ENCODE results near the gene HELQ. TPM values are rescaled to one million over a fixed set of nuclear protein-coding genes. Genes with fewer than 3 reads are reported as not detected.

HELQ gene
- total and polyA plus RNA-seq, 2 of the 13 experiments (the other 11 are each of a cell fraction or from before 2014, with no cell fraction given) = 6.6 to 10.8 TPM

GRCh38 chr4:83484500-83485461, 29.2 kb upstream of the HELQ start, which contains the start of gene ABRAXAS1 (continued):
- TF ChIP-seq ZNF614 (CRISPR knock-in tag; IDR thresholded peaks at IDR 0.05; ENCODE audit: borderline replicate concordance) = peak; percentile 78
- TF ChIP-seq NR2C2 (CRISPR knock-in tag; IDR thresholded peaks at IDR 0.05; ENCODE audit: borderline replicate concordance) = no peak
- TF ChIP-seq KLF12 (CRISPR knock-in tag; IDR thresholded peaks at IDR 0.05; ENCODE audit: borderline replicate concordance) = no peak
- TF ChIP-seq ARID2 (CRISPR knock-in tag; IDR thresholded peaks at IDR 0.05; ENCODE audit: borderline replicate concordance) = peak; percentile 87
- peak; percentile 85; the same call in 1 of the 2 replicates for TF ChIP-seq PRMT3 (CRISPR knock-in tag; IDR thresholded peaks at IDR 0.05; ENCODE audit: borderline replicate concordance, low read depth)
- TF ChIP-seq ZBTB49 (CRISPR knock-in tag; IDR thresholded peaks at IDR 0.05; ENCODE audit: borderline replicate concordance) = no peak
- TF ChIP-seq SRSF1 (optimal IDR thresholded peaks at IDR 0.05; ENCODE audit: low read depth, low read length) = peak; percentile 72
- no peak for TF ChIP-seq TBP (CRISPR knock-in tag; IDR thresholded peaks at IDR 0.05)
- TF ChIP-seq SP1 (IDR thresholded peaks at IDR 0.05) = no peak
- TF ChIP-seq SP1 (CRISPR knock-in tag; IDR thresholded peaks at IDR 0.05) = peak; percentile 72
- peak; percentile 85; the same call in 1 of the 2 replicates for TF ChIP-seq ZNF747 (CRISPR knock-in tag; IDR thresholded peaks at IDR 0.05; ENCODE audit: borderline replicate concordance)
- TF ChIP-seq TERF1 (CRISPR knock-in tag; IDR thresholded peaks at IDR 0.05) = no peak; the same call in 1 of the 2 replicates
- TF ChIP-seq ZNF749 (CRISPR knock-in tag; IDR thresholded peaks at IDR 0.05; ENCODE audit: borderline replicate concordance) = peak; percentile 95
- TF ChIP-seq SCMH1 (CRISPR knock-in tag; IDR thresholded peaks at IDR 0.05; ENCODE audit: borderline replicate concordance) = no peak
- no peak for TF ChIP-seq CBX1 (IDR thresholded peaks at IDR 0.05; ENCODE audit: low read depth)
- TF ChIP-seq TRAFD1 (CRISPR knock-in tag; IDR thresholded peaks at IDR 0.05; ENCODE audit: borderline replicate concordance) = no peak
- no peak for TF ChIP-seq RORA (CRISPR knock-in tag; IDR thresholded peaks at IDR 0.05)
- TF ChIP-seq RBM39 (IDR thresholded peaks at IDR 0.05; ENCODE audit: low read depth, low read length, poor library complexity, severe bottlenecking) = peak; percentile 58
- TF ChIP-seq USF2 (IDR thresholded peaks at IDR 0.05; ENCODE audit: low read depth, low read length) = no peak
- TF ChIP-seq USF2 (CRISPR knock-in tag; IDR thresholded peaks at IDR 0.05; ENCODE audit: borderline replicate concordance) = no peak
- TF ChIP-seq SMYD3 (CRISPR knock-in tag; IDR thresholded peaks at IDR 0.05) = no peak
